Neural cell (in vitro differentiated cells): Measurements from ENCODE around the gene EIF4A3. TPM values are rescaled to one million over a fixed set of nuclear protein-coding genes. Genes with fewer than 3 reads are reported as not detected.

Experiments used
- H2AFZ ChIP-seq: fragments of 200-600, 300-800 bp; sonication (generic), shearing (Covaris generic); 2 replicates; pipeline ENCODE4 v1.6.0; 2014; ENCODE audit warnings: low read depth, mild to moderate bottlenecking, antibody characterized with exemption, low read length, moderate library complexity
- H3F3A ChIP-seq: fragments of 200-600 bp; shearing (Covaris generic); 2 replicates; pipeline ENCODE4 v1.6.1; 2016; ENCODE audit warnings: mild to moderate bottlenecking, moderate library complexity, mixed read lengths, antibody characterized with exemption, low read length; ENCODE audit not compliant: insufficient read depth, poor library complexity, severe bottlenecking
- H3K27ac ChIP-seq: fragments of 200-600, 300-800 bp; sonication (generic), shearing (Covaris generic); 2 replicates; pipeline ENCODE4 v1.5.1; 2014; ENCODE audit warnings: mild to moderate bottlenecking, low read length, moderate library complexity
- H3K27me3 ChIP-seq: fragments of 300-800, 200-600 bp; sonication (generic), shearing (Covaris generic); 2 replicates; pipeline ENCODE4 v1.6.0; 2014; ENCODE audit warnings: mild to moderate bottlenecking, low read depth, low read length, moderate library complexity; ENCODE audit not compliant: insufficient read depth
- H3K36me3 ChIP-seq: fragments of 300-800, 200-600 bp; sonication (generic), shearing (Covaris generic); 2 replicates; pipeline ENCODE4 v1.5.1; 2014; ENCODE audit warnings: mild to moderate bottlenecking, antibody characterized with exemption, low read length, moderate library complexity; ENCODE audit not compliant: insufficient read depth
- H3K4me2 ChIP-seq: fragments of 300-800, 200-600 bp; sonication (generic), shearing (Covaris generic); 2 replicates; pipeline ENCODE4 v1.6.0; 2014; ENCODE audit warnings: mild to moderate bottlenecking, low read length
- H3K4me3 ChIP-seq: fragments of 300-800, 200-600 bp; sonication (generic), shearing (Covaris generic); 2 replicates; pipeline ENCODE4 v1.5.1; 2014; ENCODE audit warnings: mild to moderate bottlenecking, low read length, moderate library complexity
- H3K79me2 ChIP-seq: fragments of 200-600 bp; shearing (Covaris generic); replicated peaks from 2 replicates; pipeline ENCODE4 v1.6.0; 2014; ENCODE audit warnings: mild to moderate bottlenecking, low read length, moderate library complexity; ENCODE audit not compliant: insufficient read depth
- H3K9ac ChIP-seq: fragments of 300-800, 200-600 bp; sonication (generic), shearing (Covaris generic); 2 replicates; pipeline ENCODE4 v1.6.1; 2016; ENCODE audit warnings: mild to moderate bottlenecking, low read length, mixed read lengths
- H3K9me2 ChIP-seq: fragments of 200-600 bp; shearing (Covaris generic); 2 replicates; pipeline ENCODE4 v1.6.1; 2016; ENCODE audit warnings: mild to moderate bottlenecking, low read length, mixed read lengths; ENCODE audit not compliant: insufficient read depth
- H3K9me3 ChIP-seq: fragments of 200-600, 300-800 bp; sonication (generic), shearing (Covaris generic); 2 replicates; pipeline ENCODE4 v1.6.1; 2016; ENCODE audit warnings: mild to moderate bottlenecking, mixed run types, low read length, moderate library complexity, mixed read lengths
- H4K20me1 ChIP-seq: fragments of 200-600 bp; shearing (Covaris generic); 2 replicates; pipeline ENCODE4 v1.6.1; 2016; ENCODE audit warnings: mild to moderate bottlenecking, mixed run types; ENCODE audit not compliant: insufficient read depth
- CTCF ChIP-seq: fragments of 450-650 bp; IDR thresholded peaks from 2 replicates; pipeline ENCODE4 v1.5.1; 2014; ENCODE audit warnings: antibody characterized with exemption, mild to moderate bottlenecking, moderate library complexity; ENCODE audit not compliant: poor library complexity, severe bottlenecking
- EP300 ChIP-seq: fragments of 450-650 bp; conservative IDR thresholded peaks from 2 replicates; pipeline ENCODE4 v1.6.1; 2014; ENCODE audit warnings: antibody characterized with exemption, mild to moderate bottlenecking, moderate library complexity; ENCODE audit not compliant: poor library complexity, severe bottlenecking
- EZH2 ChIP-seq: fragments of 200-600, 300-800 bp; shearing (Covaris generic), sonication (generic); IDR thresholded peaks from 2 replicates; pipeline ENCODE4 v1.6.1; 2014; ENCODE audit warnings: antibody characterized with exemption, low read length, borderline replicate concordance, mild to moderate bottlenecking; ENCODE audit not compliant: insufficient read depth, poor library complexity, severe bottlenecking
- MXI1 ChIP-seq: fragments of 450-650 bp; conservative IDR thresholded peaks from 2 replicates; pipeline ENCODE4 v1.6.1; 2014; ENCODE audit warnings: antibody characterized with exemption, mild to moderate bottlenecking; ENCODE audit not compliant: poor library complexity, severe bottlenecking
- POLR2AphosphoS5 ChIP-seq: IDR thresholded peaks from 2 replicates; pipeline ENCODE4 v1.6.1; 2012
- RAD21 ChIP-seq: fragments of 450-650 bp; conservative IDR thresholded peaks from 2 replicates; pipeline ENCODE4 v1.6.1; 2014; ENCODE audit warnings: antibody characterized with exemption, mild to moderate bottlenecking, moderate library complexity
- REST ChIP-seq: IDR thresholded peaks from 2 replicates; pipeline ENCODE4 v1.6.1; 2012; ENCODE audit warnings: borderline replicate concordance
- SMC3 ChIP-seq: fragments of 450-650 bp; conservative IDR thresholded peaks from 2 replicates; pipeline ENCODE4 v1.6.1; 2014; ENCODE audit warnings: antibody characterized with exemption, mild to moderate bottlenecking, moderate library complexity; ENCODE audit not compliant: poor library complexity
- TAF1 ChIP-seq: IDR thresholded peaks from 2 replicates; pipeline ENCODE4 v1.6.1; 2012; ENCODE audit warnings: low read depth
- polyA plus RNA-seq: library from polyadenylated mRNA; depleted of rRNA; stranded (reverse); fragments of >200 nt; gene quantifications from 2 replicates; pipeline ENCODE4 v1.2.3, GENCODE V29; 2014

EIF4A3 gene
- polyA plus RNA-seq, 1 donor from 2014 or later = 109 TPM

- TF ChIP-seq CTCF = no peak
- no peak for TF ChIP-seq EZH2
- TF ChIP-seq RAD21 = no peak
- TF ChIP-seq MXI1 = no peak
- no peak for TF ChIP-seq TAF1
- no peak for TF ChIP-seq SMC3
- TF ChIP-seq POLR2AphosphoS5 = no peak
- no peak for TF ChIP-seq EP300
- TF ChIP-seq REST = no peak
Measured at GRCh38 chr17:80126449-80126715, 20.5 kb downstream of the EIF4A3 start.

GRCh38 chr17:80125656-80126448 is 21.1 kb downstream of the EIF4A3 start:
- Histone ChIP-seq H3K79me2 (no peaks in the 10 kb centered on the region), H2AFZ (no peak overlapping the region)
- TF ChIP-seq MXI1 (no peak), EP300 (no peak), TAF1 (no peak), CTCF (no peak), REST (no peak), RAD21 (no peak), POLR2AphosphoS5 (no peak), SMC3 (no peak), EZH2 (no peak)

More at GRCh38 chr17:80126449-80126715, 20.5 kb downstream of the EIF4A3 start:
- Histone ChIP-seq H3K9ac (no peak overlapping the region), H3K4me3 (no peak overlapping the region), H3K9me3 (no peaks in the 10 kb centered on the region), H3K9me2 (no peaks in the 10 kb centered on the region), H3F3A (no peaks in the 10 kb centered on the region), H3K36me3 (no peaks in the 10 kb centered on the region), H3K4me2 (no peak overlapping the region), H3K27me3 (no peaks in the 10 kb centered on the region), H2AFZ (no peak overlapping the region), H4K20me1 (no peaks in the 10 kb centered on the region), H3K27ac (no peak overlapping the region), H3K79me2 (no peaks in the 10 kb centered on the region)

More at GRCh38 chr17:80125656-80126448, 21.1 kb downstream of the EIF4A3 start:
- no peaks in the 10 kb centered on the region for H3F3A ChIP-seq
- H3K36me3 ChIP-seq = no peaks in the 10 kb centered on the region
- no peak overlapping the region for H3K27ac ChIP-seq
- no peak overlapping the region for H3K4me2 ChIP-seq
- H3K9ac ChIP-seq = no peak overlapping the region
- no peaks in the 10 kb centered on the region for H3K9me2 ChIP-seq
- no peaks in the 10 kb centered on the region for H3K27me3 ChIP-seq
- H3K4me3 ChIP-seq = no peak overlapping the region
- H3K9me3 ChIP-seq = no peaks in the 10 kb centered on the region
- no peaks in the 10 kb centered on the region for H4K20me1 ChIP-seq
